Endothelial cell of umbilical vein (primary cell): ENCODE measurements around the gene SAMMSON. TPM values are rescaled to one million over a fixed set of nuclear protein-coding genes. Genes with fewer than 3 reads are reported as not detected.

Experiments
- BruUV-seq: library from RNA; stranded (reverse); fragments of 400-500 nt; replicated peaks from 2 replicates; lab custom pipeline; 2021; lab: Mats Ljungman, UMichigan
- CTCF ChIA-PET: fragments of 300-600, 350-600 bp; sonication (Branson Sonifier 250); formaldehyde crosslinking; loops from one replicate; lab custom pipeline; 2021; ENCODE audit warnings: antibody characterized with exemption, inconsistent platforms; lab: Charles Lee
- POLR2A ChIA-PET: fragments of 300-600, 350-600 bp; sonication (Branson Sonifier 250); formaldehyde crosslinking; loops from one replicate; lab custom pipeline; 2021; ENCODE audit warnings: antibody characterized with exemption, inconsistent platforms; lab: Charles Lee
- DNase-seq: peaks from one replicate; pipeline ENCODE4 v3.0.0-alpha.2; 2011; ENCODE audit warnings: low read depth, low spot score
- FAIRE-seq: peaks from 2 replicates; lab custom pipeline; 2011; peaks lifted over from hg19 to GRCh38; lab: Jason Lieb, UNC
- H2AFZ ChIP-seq: 2 replicates; pipeline ENCODE4 v1.6.0; 2012; ENCODE audit warnings: low read depth, low read length, control low read depth, inconsistent platforms
- H3K27ac ChIP-seq: 2 replicates; pipeline ENCODE4 v1.5.1; 2011; ENCODE audit warnings: low read depth, mild to moderate bottlenecking, control low read depth, low read length, moderate library complexity; ENCODE audit not compliant: insufficient read depth
- H3K27me3 ChIP-seq, 2 experiments: 2 replicates each; pipeline versions ENCODE4 v1.6.0 to v1.6.1; 2011; ENCODE audit warnings: low read length in 2 of 2, mixed read lengths in 1 of 2; ENCODE audit not compliant: control insufficient read depth in 2 of 2, insufficient read depth in 2 of 2
- H3K36me3 ChIP-seq, 2 experiments: 2 replicates in 1 of 2; 3 replicates in 1 of 2; pipeline ENCODE4 v1.5.1; 2011; ENCODE audit warnings: low read length in 2 of 2, mild to moderate bottlenecking in 1 of 2, moderate library complexity in 1 of 2; ENCODE audit not compliant: control insufficient read depth in 2 of 2, insufficient read depth in 2 of 2; ENCODE audit errors: extremely low read depth in 1 of 2
- H3K4me1 ChIP-seq: 3 replicates; pipeline ENCODE4 v1.5.1; 2011; ENCODE audit warnings: mild to moderate bottlenecking, low read length; ENCODE audit not compliant: control insufficient read depth, insufficient read depth; ENCODE audit errors: extremely low read depth
- H3K4me2 ChIP-seq: 2 replicates; pipeline ENCODE4 v1.6.1; 2011; ENCODE audit warnings: low read length, control low read depth, mixed read lengths; ENCODE audit not compliant: insufficient read depth
- H3K4me3 ChIP-seq, 3 experiments: fragments of 200-600 bp in 1 of 3; sonication (generic), shearing (Covaris generic) in 1 of 3; replicated peaks in 1 of 3; 2 replicates each; pipeline ENCODE4 v1.5.1; 2011 to 2016; ENCODE audit warnings: control low read depth in 3 of 3, low read length in 3 of 3, mild to moderate bottlenecking in 2 of 3, inconsistent platforms in 1 of 3, low read depth in 1 of 3, moderate library complexity in 1 of 3; ENCODE audit not compliant: insufficient read depth in 1 of 3
- H3K79me2 ChIP-seq: 2 replicates; pipeline ENCODE4 v1.6.0; 2012; ENCODE audit warnings: low read length, inconsistent platforms; ENCODE audit not compliant: control insufficient read depth, insufficient read depth
- H3K9ac ChIP-seq: replicated peaks from 2 replicates; pipeline ENCODE3; 2011; ENCODE audit warnings: low read length, control low read depth; ENCODE audit not compliant: insufficient read depth; ENCODE audit errors: extremely low read depth
- H3K9me1 ChIP-seq: replicated peaks from 3 replicates; pipeline ENCODE4 v1.6.0; 2011; ENCODE audit warnings: mild to moderate bottlenecking, low read length; ENCODE audit not compliant: control insufficient read depth, insufficient read depth; ENCODE audit errors: extremely low read depth
- H3K9me3 ChIP-seq: replicated peaks from 2 replicates; pipeline ENCODE4 v1.5.1; 2012; ENCODE audit warnings: low read length, inconsistent platforms; ENCODE audit not compliant: control insufficient read depth, insufficient read depth
- H4K20me1 ChIP-seq: replicated peaks from 2 replicates; pipeline ENCODE3; 2011; ENCODE audit warnings: mild to moderate bottlenecking, low read length; ENCODE audit not compliant: control insufficient read depth, insufficient read depth; ENCODE audit errors: extremely low read depth
- FOS ChIP-seq: IDR thresholded peaks from 2 replicates; pipeline ENCODE4 v1.6.1; 2011; ENCODE audit warnings: mild to moderate bottlenecking, low read length, moderate library complexity, borderline replicate concordance; ENCODE audit not compliant: insufficient read depth
- GATA2 ChIP-seq: IDR thresholded peaks from 2 replicates; pipeline ENCODE4 v1.7.0; 2011; ENCODE audit warnings: low read depth, mild to moderate bottlenecking, moderate library complexity, mixed read lengths, low read length; ENCODE audit not compliant: insufficient read length, insufficient read depth
- MAX ChIP-seq: IDR thresholded peaks from 2 replicates; pipeline ENCODE4 v1.6.1; 2011; ENCODE audit not compliant: insufficient read depth, insufficient read length
- dilution Hi-C: fragments of 300-500 bp; cut with MboI; formaldehyde crosslinking; loops from one replicate; pipeline ENCODE4 v1.15.0; 2019; ENCODE audit warnings: low sequenced_read_pairs; ENCODE audit not compliant: extremely low pct_ligation_motif_present
- intact Hi-C: fragments of 100-400 bp; cut with micrococcal nuclease; formaldehyde crosslinking; loops from one replicate; pipeline ENCODE4 v1.10.0; 2022
- polyA plus RNA-seq, 4 experiments: library from polyadenylated mRNA; depleted of rRNA in 3 of 4; stranded (reverse) in 3 of 4; unstranded in 1 of 4; fragments of >200 nt; gene quantifications; 2 replicates each; pipeline versions ENCODE4 v1.2.1 to v1.2.3, GENCODE V29; 2011 to 2012; ENCODE audit warnings: missing spikeins in 1 of 4
- total RNA-seq: library from RNA; stranded (reverse); gene quantifications from 2 replicates; pipeline ENCODE4 v1.2.3, GENCODE V29; 2021

SAMMSON gene
- total and polyA plus RNA-seq, 2 donors (not counting 3 experiments of a cell fraction or from before 2014, with no cell fraction given) = not detected

- no TSS peak for BruUV-seq
- Histone ChIP-seq H3K36me3 (no peaks in the 10 kb centered on the region), H2AFZ (no peak overlapping the region), H3K27ac (no peak overlapping the region), H3K4me2 (no peak overlapping the region), H3K4me1 (peaks cover 11% of the 10 kb centered on the region), H3K27me3 (no peaks in the 10 kb centered on the region), H3K9ac (no peak overlapping the region), H4K20me1 (no peaks in the 10 kb centered on the region), H3K79me2 (no peaks in the 10 kb centered on the region), H3K4me3 (no peak overlapping the region), H3K9me1 (no peaks in the 10 kb centered on the region), H3K9me3 (no peaks in the 10 kb centered on the region)
- DNase-seq = no peak
- FAIRE-seq = no peak
- TF ChIP-seq GATA2 = no peak
- dilution Hi-C loops (no loop called here), intact Hi-C loops (no loop called here)
- ChIA-PET POLR2A (no interaction called here), CTCF (interaction anchor here (1.7 to 7.5 kb wide), 2 partner anchors 9 to 248 kb away, joined by 4 to 62 read pairs; no protein-coding TSS in a partner anchor)
Measured at GRCh38 chr3:70110066-70110465, 110.5 kb downstream of the SAMMSON start.

- H3K79me2 ChIP-seq = no peaks in the 10 kb centered on the region
- intact Hi-C loops (no loop called here), dilution Hi-C loops (no loop called here)
- no peaks in the 10 kb centered on the region for H3K36me3 ChIP-seq
- DNase-seq = peak; percentile 66
- CTCF ChIA-PET = interaction anchor here (0.8 to 7.5 kb wide), 7 partner anchors 8 to 440 kb away, joined by 3 to 62 read pairs (median 4); no protein-coding TSS in a partner anchor
- POLR2A ChIA-PET = no interaction called here
- H2AFZ ChIP-seq = peak overlapping the region; percentile 20
- H3K27ac ChIP-seq = peak overlapping the region; percentile 23
- peak overlapping the region in 1 of 3 experiments; percentile 28 for H3K4me3 ChIP-seq
- no peaks in the 10 kb centered on the region for H4K20me1 ChIP-seq
- FAIRE-seq = no peak
- no peaks in the 10 kb centered on the region for H3K9me3 ChIP-seq
- H3K9me1 ChIP-seq = no peaks in the 10 kb centered on the region
- no peaks in the 10 kb centered on the region for H3K27me3 ChIP-seq
- TF ChIP-seq MAX (no peak), FOS (peak; percentile 68)
- BruUV-seq = no TSS peak
- H3K9ac ChIP-seq = no peak overlapping the region
- peak overlapping the region; percentile 64 for H3K4me2 ChIP-seq
- H3K4me1 ChIP-seq = peaks cover 11% of the 10 kb centered on the region
Measured at GRCh38 chr3:70111411-70111810, 111.9 kb downstream of the SAMMSON start.
